ENCODE results near the gene PILRA.
"Not testable (repeated sequence)": the region's sequence is repeated elsewhere in the genome, so short reads cannot be mapped to it uniquely, and the experiment has no call there.

PILRA gene

GRCh38 chr7:100369105-100369504 lies 4.2 kb upstream of the PILRA start:
- no peak for DNase-seq (ENCODE audit: low read depth in 2 of 2)

GRCh38 chr7:100370303-100370702 lies 3.0 kb upstream of the PILRA start:
- no peak for DNase-seq (ENCODE audit: low read depth in 2 of 2)
- TF ChIP-seq CTCF (IDR thresholded peaks at IDR 0.05; ENCODE audit: low read depth, low read length), result no peak
- H3K4me3 ChIP-seq (replicated peaks in 1 of 2; ENCODE audit: low read depth in 2 of 2, low read length in 2 of 2), result no peak overlapping the region

More at GRCh38 chr7:100369105-100369504, 4.2 kb upstream of the PILRA start:
- H3K4me3 ChIP-seq (replicated peaks in 1 of 2; ENCODE audit: low read depth in 2 of 2, low read length in 2 of 2), result no peak overlapping the region
- no peak for TF ChIP-seq CTCF (IDR thresholded peaks at IDR 0.05; ENCODE audit: low read depth, low read length)

GRCh38 chr7:100370746-100371145 lies 2.5 kb upstream of the PILRA start:
- H3K4me3 ChIP-seq (replicated peaks in 1 of 2; ENCODE audit: low read depth in 2 of 2, low read length in 2 of 2), result no peak overlapping the region
- DNase-seq (ENCODE audit: low read depth in 2 of 2), result no peak
- TF ChIP-seq CTCF (IDR thresholded peaks at IDR 0.05; ENCODE audit: low read depth, low read length), result no peak

- TF ChIP-seq CTCF (IDR thresholded peaks at IDR 0.05; ENCODE audit: low read depth, low read length), result no peak
- no peak for DNase-seq (ENCODE audit: low read depth in 2 of 2)
- no peak overlapping the region for H3K4me3 ChIP-seq (replicated peaks in 1 of 2; ENCODE audit: low read depth in 2 of 2, low read length in 2 of 2)
Observed at GRCh38 chr7:100371561-100372171, 1.6 kb upstream of the PILRA start.

GRCh38 chr7:100372256-100372655 lies 1.0 kb upstream of the PILRA start:
- TF ChIP-seq CTCF (IDR thresholded peaks at IDR 0.05; ENCODE audit: low read depth, low read length), result no peak
- peak; percentile 74 to 85 for DNase-seq (ENCODE audit: low read depth in 2 of 2)
- no peak overlapping the region for H3K4me3 ChIP-seq (replicated peaks in 1 of 2; ENCODE audit: low read depth in 2 of 2, low read length in 2 of 2)

- no peak for TF ChIP-seq CTCF (IDR thresholded peaks at IDR 0.05; ENCODE audit: low read depth, low read length)
- DNase-seq (ENCODE audit: low read depth in 2 of 2), result no peak
- H3K4me3 ChIP-seq (replicated peaks in 1 of 2; ENCODE audit: low read depth in 2 of 2, low read length in 2 of 2), result no peak overlapping the region
Observed at GRCh38 chr7:100372694-100373093, 593 bp upstream of the PILRA start.

- H3K4me3 ChIP-seq (replicated peaks in 1 of 2; ENCODE audit: low read depth in 2 of 2, low read length in 2 of 2); DNase-seq (ENCODE audit: low read depth in 2 of 2): not testable (repeated sequence)
Observed at GRCh38 chr7:100373870-100374598, 747 bp downstream of the PILRA start.
